HepG2 (cell line): ENCODE results near the gene COMMD4. TPM values are rescaled to one million over a fixed set of nuclear protein-coding genes. Genes with fewer than 3 reads are reported as not detected.

Experiments
- ASH2L ChIP-seq: fragments of 300-600, 200-600 bp; sonication (generic); IDR thresholded peaks from 2 replicates; pipeline ENCODE4 v1.7.0; 2017; ENCODE audit warnings: low read depth, mild to moderate bottlenecking, moderate library complexity, mixed read lengths, low read length; ENCODE audit not compliant: insufficient read length
- EP300 ChIP-seq, 3 experiments: sonication (generic) in 1 of 3; formaldehyde crosslinking in 1 of 3; IDR thresholded peaks; 2 replicates each; pipeline versions ENCODE4 v1.5.1 to v1.6.1; 2011 to 2020; ENCODE audit warnings: low read depth in 2 of 3, low read length in 2 of 3, borderline replicate concordance in 1 of 3, improper control_type of control experiment in 1 of 3, mild to moderate bottlenecking in 1 of 3, missing genetic modification reagents in 1 of 3, moderate library complexity in 1 of 3
- GRHL1 ChIP-seq: sonication (generic); formaldehyde crosslinking; conservative IDR thresholded peaks from 2 replicates; pipeline ENCODE4 v1.8.0; 2022; ENCODE audit warnings: missing genetic modification reagents
- HDAC1 ChIP-seq: sonication (generic); formaldehyde crosslinking; IDR thresholded peaks from 2 replicates; pipeline ENCODE4 v1.5.1; 2020; ENCODE audit warnings: mild to moderate bottlenecking, missing genetic modification reagents
- MAZ ChIP-seq, 2 experiments: sonication (generic) in 1 of 2; formaldehyde crosslinking in 1 of 2; IDR thresholded peaks; 2 replicates each; pipeline versions ENCODE4 v1.5.0 to v1.6.1; 2012 to 2020; ENCODE audit warnings: low read depth in 2 of 2, mild to moderate bottlenecking in 2 of 2, borderline replicate concordance in 1 of 2, improper control_type of control experiment in 1 of 2, low read length in 1 of 2, missing genetic modification reagents in 1 of 2, moderate library complexity in 1 of 2
- NONO ChIP-seq, 2 experiments: fragments of 450-650 bp in 1 of 2; sonication (generic) in 1 of 2; formaldehyde crosslinking in 1 of 2; IDR thresholded peaks in 1 of 2; conservative IDR thresholded peaks in 1 of 2; 2 replicates each; pipeline versions ENCODE4 v1.6.1 to v1.8.0; 2017 to 2022; ENCODE audit warnings: mild to moderate bottlenecking in 1 of 2, missing genetic modification reagents in 1 of 2, moderate library complexity in 1 of 2
- NR2C2 ChIP-seq: sonication (generic); formaldehyde crosslinking; IDR thresholded peaks from 2 replicates; pipeline ENCODE4 v1.4.0; 2020; ENCODE audit warnings: missing genetic modification reagents, mild to moderate bottlenecking, moderate library complexity, borderline replicate concordance
- NR2F6 ChIP-seq, 2 experiments: IDR thresholded peaks; 2 replicates each; pipeline ENCODE4 v1.6.1; 2016; ENCODE audit warnings: antibody characterized with exemption in 1 of 2, mild to moderate bottlenecking in 1 of 2
- REL ChIP-seq: sonication (generic); formaldehyde crosslinking; conservative IDR thresholded peaks from 2 replicates; pipeline ENCODE4 v1.8.0; 2022; ENCODE audit warnings: mild to moderate bottlenecking, missing genetic modification reagents, moderate library complexity
- polyA plus RNA-seq, 8 experiments: library from polyadenylated mRNA; depleted of rRNA in 3 of 8; stranded (reverse) in 7 of 8; unstranded in 1 of 8; fragments of >200 nt; fragmentation: Illumina TruSeq in 4 of 8; extraction: Trizol in 4 of 8; gene quantifications; 2 replicates each; pipeline versions ENCODE4 v1.2.1 to v1.2.3, GENCODE V29; 2011 to 2016; ENCODE audit warnings: low read depth in 4 of 8, missing spikeins in 1 of 8, mixed read lengths in 1 of 8; ENCODE audit not compliant: insufficient read depth in 1 of 8
- total RNA-seq, 5 experiments: library from RNA; depleted of rRNA; stranded (reverse); fragments of >200 nt; fragmentation: Illumina TruSeq; extraction: Trizol; gene quantifications; 2 replicates each; pipeline ENCODE4 v1.2.3, GENCODE V29; 2016; ENCODE audit warnings: low read depth in 1 of 5
- TF ChIP-seq, protein P1 (sequence below): sonication (generic); formaldehyde crosslinking; conservative IDR thresholded peaks from 2 replicates; pipeline ENCODE4 v1.8.0; 2022; ENCODE audit warnings: mild to moderate bottlenecking, moderate library complexity, missing genetic modification reagents
- TF ChIP-seq, protein P2 (sequence below): sonication (generic); formaldehyde crosslinking; IDR thresholded peaks from 2 replicates; pipeline ENCODE4 v1.4.0; 2020; ENCODE audit warnings: missing genetic modification reagents, mild to moderate bottlenecking, borderline replicate concordance
- TF ChIP-seq, protein P3 (sequence below): sonication (generic); formaldehyde crosslinking; IDR thresholded peaks from 2 replicates; pipeline ENCODE4 v1.4.0; 2020; ENCODE audit warnings: missing genetic modification reagents

COMMD4 gene
- total and polyA plus RNA-seq, 2 of the 13 experiments (the other 11 are each of a cell fraction or from before 2014, with no cell fraction given), result 45.8 to 89.9 TPM

GRCh38 chr15:75335705-75336355, at the start of gene COMMD4 (continued):
- peak; percentile 56; the same call in 1 of the 2 replicates for TF ChIP-seq MAZ (IDR thresholded peaks at IDR 0.05; ENCODE audit: borderline replicate concordance, low read depth, low read length)
- peak; percentile 91 for TF ChIP-seq MAZ (CRISPR knock-in tag; IDR thresholded peaks at IDR 0.05; ENCODE audit: low read depth)
- peak; percentile 99 for TF ChIP-seq HDAC1
- TF ChIP-seq NR2C2 (CRISPR knock-in tag), result peak; percentile 60
- TF ChIP-seq, protein P1, sequence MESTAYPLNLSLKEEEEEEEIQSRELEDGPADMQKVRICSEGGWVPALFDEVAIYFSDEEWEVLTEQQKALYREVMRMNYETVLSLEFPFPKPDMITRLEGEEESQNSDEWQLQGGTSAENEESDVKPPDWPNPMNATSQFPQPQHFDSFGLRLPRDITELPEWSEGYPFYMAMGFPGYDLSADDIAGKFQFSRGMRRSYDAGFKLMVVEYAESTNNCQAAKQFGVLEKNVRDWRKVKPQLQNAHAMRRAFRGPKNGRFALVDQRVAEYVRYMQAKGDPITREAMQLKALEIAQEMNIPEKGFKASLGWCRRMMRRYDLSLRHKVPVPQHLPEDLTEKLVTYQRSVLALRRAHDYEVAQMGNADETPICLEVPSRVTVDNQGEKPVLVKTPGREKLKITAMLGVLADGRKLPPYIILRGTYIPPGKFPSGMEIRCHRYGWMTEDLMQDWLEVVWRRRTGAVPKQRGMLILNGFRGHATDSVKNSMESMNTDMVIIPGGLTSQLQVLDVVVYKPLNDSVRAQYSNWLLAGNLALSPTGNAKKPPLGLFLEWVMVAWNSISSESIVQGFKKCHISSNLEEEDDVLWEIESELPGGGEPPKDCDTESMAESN (CRISPR knock-in tag), result peak; percentile 76
- TF ChIP-seq ASH2L, result no peak
- TF ChIP-seq EP300 (IDR thresholded peaks at IDR 0.05; ENCODE audit: low read depth in 2 of 2, low read length in 2 of 2), result peak; percentile 10 to 53; a peak in 2 of 4 replicates
- TF ChIP-seq EP300 (CRISPR knock-in tag; IDR thresholded peaks at IDR 0.05; ENCODE audit: borderline replicate concordance), result peak; percentile 25; the same call in 1 of the 2 replicates
- TF ChIP-seq GRHL1 (CRISPR knock-in tag), result no peak
- TF ChIP-seq NONO (IDR thresholded peaks at IDR 0.05), result no peak
- peak; percentile 82 for TF ChIP-seq NONO (CRISPR knock-in tag; conservative IDR thresholded peaks at IDR 0.05)
- no peak for TF ChIP-seq NR2F6 (IDR thresholded peaks at IDR 0.05)
- TF ChIP-seq NR2F6 (CRISPR knock-in tag; IDR thresholded peaks at IDR 0.05), result peak; percentile 47; the same call in 1 of the 2 replicates
- TF ChIP-seq, protein P2, sequence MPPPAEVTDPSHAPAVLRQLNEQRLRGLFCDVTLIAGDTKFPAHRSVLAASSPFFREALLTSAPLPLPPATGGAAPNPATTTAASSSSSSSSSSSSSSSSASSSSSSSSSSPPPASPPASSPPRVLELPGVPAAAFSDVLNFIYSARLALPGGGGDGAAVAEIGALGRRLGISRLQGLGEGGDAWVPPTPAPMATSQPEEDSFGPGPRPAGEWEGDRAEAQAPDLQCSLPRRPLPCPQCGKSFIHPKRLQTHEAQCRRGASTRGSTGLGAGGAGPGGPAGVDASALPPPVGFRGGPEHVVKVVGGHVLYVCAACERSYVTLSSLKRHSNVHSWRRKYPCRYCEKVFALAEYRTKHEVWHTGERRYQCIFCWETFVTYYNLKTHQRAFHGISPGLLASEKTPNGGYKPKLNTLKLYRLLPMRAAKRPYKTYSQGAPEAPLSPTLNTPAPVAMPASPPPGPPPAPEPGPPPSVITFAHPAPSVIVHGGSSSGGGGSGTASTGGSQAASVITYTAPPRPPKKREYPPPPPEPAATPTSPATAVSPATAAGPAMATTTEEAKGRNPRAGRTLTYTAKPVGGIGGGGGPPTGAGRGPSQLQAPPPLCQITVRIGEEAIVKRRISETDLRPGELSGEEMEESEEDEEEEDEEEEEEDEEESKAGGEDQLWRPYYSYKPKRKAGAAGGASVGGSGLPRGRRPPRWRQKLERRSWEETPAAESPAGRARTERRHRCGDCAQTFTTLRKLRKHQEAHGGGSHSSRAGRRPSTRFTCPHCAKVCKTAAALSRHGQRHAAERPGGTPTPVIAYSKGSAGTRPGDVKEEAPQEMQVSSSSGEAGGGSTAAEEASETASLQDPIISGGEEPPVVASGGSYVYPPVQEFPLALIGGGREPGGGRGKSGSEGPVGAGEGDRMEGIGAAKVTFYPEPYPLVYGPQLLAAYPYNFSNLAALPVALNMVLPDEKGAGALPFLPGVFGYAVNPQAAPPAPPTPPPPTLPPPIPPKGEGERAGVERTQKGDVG (CRISPR knock-in tag), result 0 out of 2 replicates have a peak, but pooled peaks have one; percentile 20
- 0 out of 2 replicates have a peak, but pooled peaks have one; percentile 60 for TF ChIP-seq REL (CRISPR knock-in tag)
- TF ChIP-seq, protein P3, sequence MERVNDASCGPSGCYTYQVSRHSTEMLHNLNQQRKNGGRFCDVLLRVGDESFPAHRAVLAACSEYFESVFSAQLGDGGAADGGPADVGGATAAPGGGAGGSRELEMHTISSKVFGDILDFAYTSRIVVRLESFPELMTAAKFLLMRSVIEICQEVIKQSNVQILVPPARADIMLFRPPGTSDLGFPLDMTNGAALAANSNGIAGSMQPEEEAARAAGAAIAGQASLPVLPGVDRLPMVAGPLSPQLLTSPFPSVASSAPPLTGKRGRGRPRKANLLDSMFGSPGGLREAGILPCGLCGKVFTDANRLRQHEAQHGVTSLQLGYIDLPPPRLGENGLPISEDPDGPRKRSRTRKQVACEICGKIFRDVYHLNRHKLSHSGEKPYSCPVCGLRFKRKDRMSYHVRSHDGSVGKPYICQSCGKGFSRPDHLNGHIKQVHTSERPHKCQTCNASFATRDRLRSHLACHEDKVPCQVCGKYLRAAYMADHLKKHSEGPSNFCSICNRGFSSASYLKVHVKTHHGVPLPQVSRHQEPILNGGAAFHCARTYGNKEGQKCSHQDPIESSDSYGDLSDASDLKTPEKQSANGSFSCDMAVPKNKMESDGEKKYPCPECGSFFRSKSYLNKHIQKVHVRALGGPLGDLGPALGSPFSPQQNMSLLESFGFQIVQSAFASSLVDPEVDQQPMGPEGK (CRISPR knock-in tag), result peak; percentile 85
